GM19035 (cell line): ENCODE results near the gene TEX12.
"Not testable (repeated sequence)": the region's sequence is repeated elsewhere in the genome, so short reads cannot be mapped to it uniquely, and the experiment has no call there.

Source experiments
- ATAC-seq: cut with Tn5 transposase; IDR thresholded peaks from one replicate; pipeline ENCODE4 v1.9.1; 2021; ENCODE audit not compliant: unreplicated experiment

TEX12 gene

GRCh38 chr11:112167145-112167544 lies at the start of gene TEX12:
Gene TEX12, plus strand, starts transcription at chr11:112167372. Its CDS starts 1,897 bp downstream, at chr11:112169269.
- ATAC-seq: no peak

- no peak for ATAC-seq
Measured at GRCh38 chr11:112118176-112118575, 49.0 kb upstream of the TEX12 start.

GRCh38 chr11:112121981-112122615 lies 45.1 kb upstream of the TEX12 start:
- ATAC-seq: no peak

GRCh38 chr11:112123129-112123528 lies 44.0 kb upstream of the TEX12 start:
- ATAC-seq: no peak

- ATAC-seq: no peak
Measured at GRCh38 chr11:112127056-112127455, 40.1 kb upstream of the TEX12 start.

GRCh38 chr11:112128483-112129121 lies 38.6 kb upstream of the TEX12 start:
- ATAC-seq: no peak

- ATAC-seq: no peak
Measured at GRCh38 chr11:112129656-112130055, 37.5 kb upstream of the TEX12 start.

- ATAC-seq: no peak
Measured at GRCh38 chr11:112132737-112133136, 34.4 kb upstream of the TEX12 start.

- no peak for ATAC-seq
Measured at GRCh38 chr11:112134473-112134872, 32.7 kb upstream of the TEX12 start.

GRCh38 chr11:112143597-112143996 lies 23.6 kb upstream of the TEX12 start:
- ATAC-seq: no peak

GRCh38 chr11:112150517-112150916 lies 16.7 kb upstream of the TEX12 start:
- ATAC-seq: no peak

- no peak for ATAC-seq
Measured at GRCh38 chr11:112156153-112156955, 10.8 kb upstream of the TEX12 start.

- no peak for ATAC-seq
Measured at GRCh38 chr11:112156956-112157766, 10.0 kb upstream of the TEX12 start.

- ATAC-seq: no peak
Measured at GRCh38 chr11:112159098-112160065, 7.8 kb upstream of the TEX12 start.

GRCh38 chr11:112160091-112160848 lies 6.9 kb upstream of the TEX12 start:
- no peak for ATAC-seq

- no peak for ATAC-seq
Measured at GRCh38 chr11:112161012-112161411, 6.2 kb upstream of the TEX12 start.

- ATAC-seq: not testable (repeated sequence)
Measured at GRCh38 chr11:112162200-112162599, 5.0 kb upstream of the TEX12 start.

- no peak for ATAC-seq
Measured at GRCh38 chr11:112162761-112163546, 4.2 kb upstream of the TEX12 start.
